ENCODE measurements around the gene BCKDHB. TPM values are rescaled to one million over a fixed set of nuclear protein-coding genes. Genes with fewer than 3 reads are reported as not detected.
A peak's percentile ranks its signal among the peaks of the same experiment; 100 is the strongest.

BCKDHB gene
- total RNA-seq, 2 donors from 2014 or later: 19.0 to 33.0 TPM

DNA sequence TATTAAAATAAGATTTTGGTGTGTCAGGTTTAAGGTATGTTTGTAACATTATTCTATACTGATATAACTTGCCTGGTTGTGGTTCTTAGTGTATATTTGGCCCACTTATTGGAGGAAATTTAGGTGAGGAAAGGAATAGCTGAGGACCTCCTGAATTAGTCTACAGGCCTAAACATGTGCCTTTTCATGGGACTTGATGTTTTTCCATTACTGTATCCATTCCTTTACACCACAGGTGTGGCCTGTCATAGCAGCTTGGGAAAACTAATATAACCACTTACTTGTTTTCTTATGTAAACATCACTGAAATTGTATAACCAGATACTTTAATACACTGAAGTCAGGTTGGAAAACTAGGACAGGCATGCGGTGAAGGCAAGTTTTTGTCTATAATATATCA lies 27.6 kb downstream of the BCKDHB start:
- DNase-seq (ENCODE audit: low spot score): no peak
- H3K9me3 ChIP-seq: no peaks in the 10 kb centered on the region
- H3K4me3 ChIP-seq: no peak overlapping the region
- 56% methylated on average over 1 of the region's 1 CpG for WGBS
- TF ChIP-seq POLR2AphosphoS5 (IDR thresholded peaks at IDR 0.05): no peak
- no peaks in the 10 kb centered on the region for H3K4me1 ChIP-seq (replicated peaks)
- no peaks in the 10 kb centered on the region for H3K27me3 ChIP-seq (replicated peaks; ENCODE audit: insufficient read depth)
- no peak overlapping the region for H3K27ac ChIP-seq
- intact Hi-C loops (cut with DNase I): loop anchor here (10.0 kb wide), 2 partner anchors 191 to 471 kb away; no protein-coding TSS in a partner anchor
- H3K36me3 ChIP-seq: no peaks in the 10 kb centered on the region

DNA sequence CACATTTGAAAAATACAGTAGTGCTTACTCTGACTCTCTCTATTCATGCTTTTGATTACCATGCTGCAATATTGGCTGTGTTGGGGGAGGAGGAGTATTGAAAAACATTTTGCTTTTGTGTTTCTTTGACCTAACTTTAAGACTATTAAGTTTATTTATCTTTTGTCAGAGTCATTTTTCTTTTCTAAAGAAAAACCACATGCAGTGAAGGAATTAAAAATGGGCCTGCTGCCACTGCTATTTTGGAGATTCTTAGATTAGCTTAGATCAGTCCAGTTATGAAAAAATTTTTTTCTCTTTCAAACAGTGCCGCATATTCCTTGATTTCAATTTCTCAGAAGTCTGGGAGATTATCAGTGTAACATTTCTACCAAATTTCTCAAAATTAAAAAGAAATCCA lies 36.1 kb downstream of the BCKDHB start:
- Histone ChIP-seq H3K36me3 (no peaks in the 10 kb centered on the region), H3K4me1 (replicated peaks) (no peaks in the 10 kb centered on the region), H3K27ac (no peak overlapping the region), H3K27me3 (replicated peaks; ENCODE audit: insufficient read depth) (no peaks in the 10 kb centered on the region), H3K4me3 (no peak overlapping the region), H3K9me3 (no peaks in the 10 kb centered on the region)
- WGBS: 74% methylated on average over 1 of the region's 1 CpG
- no peak for DNase-seq (ENCODE audit: low spot score)
- TF ChIP-seq POLR2AphosphoS5 (IDR thresholded peaks at IDR 0.05): no peak
- TF ChIP-seq, protein P1, sequence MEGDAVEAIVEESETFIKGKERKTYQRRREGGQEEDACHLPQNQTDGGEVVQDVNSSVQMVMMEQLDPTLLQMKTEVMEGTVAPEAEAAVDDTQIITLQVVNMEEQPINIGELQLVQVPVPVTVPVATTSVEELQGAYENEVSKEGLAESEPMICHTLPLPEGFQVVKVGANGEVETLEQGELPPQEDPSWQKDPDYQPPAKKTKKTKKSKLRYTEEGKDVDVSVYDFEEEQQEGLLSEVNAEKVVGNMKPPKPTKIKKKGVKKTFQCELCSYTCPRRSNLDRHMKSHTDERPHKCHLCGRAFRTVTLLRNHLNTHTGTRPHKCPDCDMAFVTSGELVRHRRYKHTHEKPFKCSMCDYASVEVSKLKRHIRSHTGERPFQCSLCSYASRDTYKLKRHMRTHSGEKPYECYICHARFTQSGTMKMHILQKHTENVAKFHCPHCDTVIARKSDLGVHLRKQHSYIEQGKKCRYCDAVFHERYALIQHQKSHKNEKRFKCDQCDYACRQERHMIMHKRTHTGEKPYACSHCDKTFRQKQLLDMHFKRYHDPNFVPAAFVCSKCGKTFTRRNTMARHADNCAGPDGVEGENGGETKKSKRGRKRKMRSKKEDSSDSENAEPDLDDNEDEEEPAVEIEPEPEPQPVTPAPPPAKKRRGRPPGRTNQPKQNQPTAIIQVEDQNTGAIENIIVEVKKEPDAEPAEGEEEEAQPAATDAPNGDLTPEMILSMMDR (IDR thresholded peaks at IDR 0.05): no peak
- TF ChIP-seq POLR2A (IDR thresholded peaks at IDR 0.05): no peak
- intact Hi-C loops (cut with DNase I): no loop called here

DNA sequence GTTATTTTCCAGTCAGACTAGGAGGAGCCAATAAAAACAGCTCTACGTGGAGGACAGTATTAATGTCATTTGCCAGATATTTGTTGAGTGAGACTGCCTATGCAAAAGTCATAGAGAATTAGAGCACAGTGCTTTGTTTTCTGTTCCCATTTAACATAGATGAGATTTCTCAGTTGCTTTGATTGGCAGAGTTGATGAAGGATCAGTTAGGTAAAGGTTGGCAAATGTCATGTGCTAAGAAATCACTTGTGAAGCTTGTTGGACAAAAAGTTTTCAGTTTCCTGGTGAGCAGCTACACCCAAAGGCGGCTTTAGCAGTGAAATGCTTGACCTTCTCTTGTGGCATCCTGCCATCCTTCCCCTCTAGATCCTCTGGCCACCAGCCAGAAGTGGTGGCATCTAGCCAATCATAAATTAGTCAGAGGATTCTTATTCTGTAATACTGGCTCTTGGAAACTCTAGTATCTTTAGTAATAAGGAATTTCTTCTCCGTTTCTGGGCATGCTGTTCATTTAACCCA lies 37.0 kb downstream of the BCKDHB start:
- WGBS: 9% methylated on average over 3 of the region's 3 CpGs
- H3K27ac ChIP-seq: no peak overlapping the region

DNA sequence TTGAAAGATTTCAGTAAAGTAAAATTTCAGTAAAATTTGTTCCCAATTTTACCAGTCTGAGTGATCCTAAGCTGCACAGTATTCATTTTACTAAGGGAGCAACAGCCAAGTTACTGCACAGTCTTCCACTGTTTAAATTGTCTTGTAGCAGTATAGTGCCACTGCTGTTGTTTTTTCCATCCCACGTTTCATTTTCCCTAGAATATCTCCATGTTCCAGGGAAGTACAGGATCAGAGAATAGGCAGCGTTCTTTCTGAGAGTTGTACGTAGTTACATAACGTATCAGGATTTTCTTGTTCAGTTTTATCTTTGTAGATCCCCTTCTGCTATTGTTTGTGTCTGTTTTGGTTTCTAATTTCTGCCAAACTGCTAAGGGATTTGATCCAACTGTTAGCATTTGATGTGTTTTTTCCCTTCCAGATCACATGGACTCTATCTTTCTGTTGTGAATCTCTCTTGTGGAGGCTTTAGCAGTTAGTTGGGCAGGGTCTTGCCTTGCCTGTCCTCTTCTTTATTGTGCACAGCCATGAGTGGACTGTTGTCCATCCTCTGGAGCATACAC lies 38.4 kb downstream of the BCKDHB start:
- no peaks in the 10 kb centered on the region for H3K36me3 ChIP-seq
- no peak for DNase-seq (ENCODE audit: low spot score)
- intact Hi-C loops (cut with DNase I): no loop called here
- no peak overlapping the region for H3K27ac ChIP-seq
- H3K27me3 ChIP-seq (replicated peaks; ENCODE audit: insufficient read depth): no peaks in the 10 kb centered on the region
- TF ChIP-seq POLR2A (IDR thresholded peaks at IDR 0.05) (no peak), POLR2AphosphoS5 (IDR thresholded peaks at IDR 0.05) (no peak)
- TF ChIP-seq, protein P1 (IDR thresholded peaks at IDR 0.05): no peak
- no peak overlapping the region for H3K4me3 ChIP-seq
- H3K9me3 ChIP-seq: no peaks in the 10 kb centered on the region
- 42% methylated on average over 4 of the region's 4 CpGs for WGBS
- no peaks in the 10 kb centered on the region for H3K4me1 ChIP-seq (replicated peaks)

More for the DNA sequence above, 37.0 kb downstream of the BCKDHB start:
- H3K9me3 ChIP-seq: no peaks in the 10 kb centered on the region
- no peak overlapping the region for H3K4me3 ChIP-seq
- H3K27me3 ChIP-seq (replicated peaks; ENCODE audit: insufficient read depth): no peaks in the 10 kb centered on the region
- intact Hi-C loops (cut with DNase I): no loop called here
- H3K4me1 ChIP-seq (replicated peaks): no peaks in the 10 kb centered on the region
- peak; percentile 30 for DNase-seq (ENCODE audit: low spot score)
- no peaks in the 10 kb centered on the region for H3K36me3 ChIP-seq
- TF ChIP-seq, protein P1 (IDR thresholded peaks at IDR 0.05): no peak

DNA sequence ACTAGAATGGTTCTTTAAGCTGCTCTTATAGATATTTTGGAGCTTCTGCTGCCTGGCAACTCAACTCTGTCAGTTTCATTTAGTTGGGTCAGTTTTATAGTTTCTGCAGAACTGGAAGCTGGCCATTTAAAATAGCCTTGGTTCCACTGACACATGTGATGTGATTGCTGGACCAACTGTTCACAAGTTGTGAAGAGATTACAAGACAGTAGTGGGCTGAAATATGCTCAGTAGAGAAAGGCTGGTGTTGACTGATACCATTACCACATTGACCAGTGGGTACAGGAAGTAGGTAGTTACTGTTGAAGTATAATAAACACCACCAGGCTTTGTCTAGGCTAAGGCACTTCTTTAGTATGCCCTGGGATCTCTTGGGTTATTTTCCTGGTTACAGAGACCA lies 39.0 kb downstream of the BCKDHB start:
- no peaks in the 10 kb centered on the region for H3K4me1 ChIP-seq (replicated peaks)
- H3K36me3 ChIP-seq: no peaks in the 10 kb centered on the region
- no peak for TF ChIP-seq POLR2AphosphoS5 (IDR thresholded peaks at IDR 0.05)
- TF ChIP-seq POLR2A (IDR thresholded peaks at IDR 0.05): no peak
- TF ChIP-seq, protein P1 (IDR thresholded peaks at IDR 0.05): no peak
- no peaks in the 10 kb centered on the region for H3K27me3 ChIP-seq (replicated peaks; ENCODE audit: insufficient read depth)
- H3K9me3 ChIP-seq: no peaks in the 10 kb centered on the region
- intact Hi-C loops (cut with DNase I): no loop called here
- H3K4me3 ChIP-seq: no peak overlapping the region
- DNase-seq (ENCODE audit: low spot score): no peak
- H3K27ac ChIP-seq: no peak overlapping the region

Data from prostate gland (tissue), 2 donors.